Esophagus muscularis mucosa (tissue), 4 donors: ENCODE measurements around the gene GOLGA8A.
"Not testable (repeated sequence)": the region's sequence is repeated elsewhere in the genome, so short reads cannot be mapped to it uniquely, and the experiment has no call there.

Experiments used
- EP300 ChIP-seq: sonication (generic); formaldehyde crosslinking; IDR thresholded peaks from one replicate; pipeline ENCODE4 v1.6.1; 2017; ENCODE audit warnings: antibody characterized with exemption
- POLR2A ChIP-seq: fragments of 450-650 bp; IDR thresholded peaks from one replicate; pipeline ENCODE4 v1.6.1; 2017; ENCODE audit warnings: antibody characterized with exemption, moderate library complexity, mild to moderate bottlenecking, low read depth
- POLR2AphosphoS5 ChIP-seq, 2 donors: sonication (generic); formaldehyde crosslinking; IDR thresholded peaks; one replicate each; pipeline ENCODE4 v1.6.1; 2017; ENCODE audit warnings: antibody characterized with exemption in 2 of 2
- TF ChIP-seq, protein P1 (sequence below), 3 experiments: fragments of 200-600 bp in 2 of 3; fragments of 450-650 bp in 1 of 3; sonication (generic) in 2 of 3; IDR thresholded peaks; one replicate each; pipeline ENCODE4 v1.5.1; 2017 to 2019; ENCODE audit warnings: antibody characterized with exemption in 3 of 3, mild to moderate bottlenecking in 2 of 3, moderate library complexity in 1 of 3

GRCh38 chr15:34430642-34431041 lies 7.0 kb downstream of the GOLGA8A start:
- TF ChIP-seq, protein P1, sequence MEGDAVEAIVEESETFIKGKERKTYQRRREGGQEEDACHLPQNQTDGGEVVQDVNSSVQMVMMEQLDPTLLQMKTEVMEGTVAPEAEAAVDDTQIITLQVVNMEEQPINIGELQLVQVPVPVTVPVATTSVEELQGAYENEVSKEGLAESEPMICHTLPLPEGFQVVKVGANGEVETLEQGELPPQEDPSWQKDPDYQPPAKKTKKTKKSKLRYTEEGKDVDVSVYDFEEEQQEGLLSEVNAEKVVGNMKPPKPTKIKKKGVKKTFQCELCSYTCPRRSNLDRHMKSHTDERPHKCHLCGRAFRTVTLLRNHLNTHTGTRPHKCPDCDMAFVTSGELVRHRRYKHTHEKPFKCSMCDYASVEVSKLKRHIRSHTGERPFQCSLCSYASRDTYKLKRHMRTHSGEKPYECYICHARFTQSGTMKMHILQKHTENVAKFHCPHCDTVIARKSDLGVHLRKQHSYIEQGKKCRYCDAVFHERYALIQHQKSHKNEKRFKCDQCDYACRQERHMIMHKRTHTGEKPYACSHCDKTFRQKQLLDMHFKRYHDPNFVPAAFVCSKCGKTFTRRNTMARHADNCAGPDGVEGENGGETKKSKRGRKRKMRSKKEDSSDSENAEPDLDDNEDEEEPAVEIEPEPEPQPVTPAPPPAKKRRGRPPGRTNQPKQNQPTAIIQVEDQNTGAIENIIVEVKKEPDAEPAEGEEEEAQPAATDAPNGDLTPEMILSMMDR (IDR thresholded peaks at IDR 0.05): not testable (repeated sequence)
- not testable (repeated sequence) for TF ChIP-seq EP300; POLR2A; POLR2AphosphoS5 (IDR thresholded peaks at IDR 0.05)
